ENCODE measurements around the gene PIK3CD. TPM values are rescaled to one million over a fixed set of nuclear protein-coding genes. Genes with fewer than 3 reads are reported as not detected.

Gene PIK3CD
- total and polyA plus RNA-seq, 2 donors (not counting 3 experiments of a cell fraction or from before 2014, with no cell fraction given), result 3.5 to 5.2 TPM

- Histone ChIP-seq H3K27me3 (ENCODE audit: control insufficient read depth in 2 of 2, insufficient read depth in 2 of 2, low read length in 2 of 2) (no peaks in the 10 kb centered on the region), H3K4me3 (replicated peaks in 1 of 3; ENCODE audit: insufficient read depth in 1 of 3, low read depth in 1 of 3, low read length in 3 of 3) (no peak overlapping the region), H3K4me2 (ENCODE audit: insufficient read depth, low read length) (no peak overlapping the region), H3K9ac (replicated peaks; ENCODE audit: extremely low read depth, insufficient read depth, low read length) (no peak overlapping the region), H3K4me1 (ENCODE audit: control insufficient read depth, extremely low read depth, insufficient read depth, low read length) (no peaks in the 10 kb centered on the region), H3K36me3 (ENCODE audit: control insufficient read depth in 2 of 2, extremely low read depth in 1 of 2, insufficient read depth in 2 of 2, low read length in 2 of 2) (peaks cover 9 to 50% of the 10 kb centered on the region in 2 experiments), H3K9me1 (replicated peaks; ENCODE audit: control insufficient read depth, extremely low read depth, insufficient read depth, low read length) (no peaks in the 10 kb centered on the region), H2AFZ (ENCODE audit: low read depth, low read length) (no peak overlapping the region), H3K9me3 (replicated peaks; ENCODE audit: control insufficient read depth, insufficient read depth, low read length) (no peaks in the 10 kb centered on the region), H4K20me1 (replicated peaks; ENCODE audit: control insufficient read depth, extremely low read depth, insufficient read depth, low read length) (no peaks in the 10 kb centered on the region), H3K27ac (ENCODE audit: insufficient read depth, low read depth, low read length) (no peak overlapping the region), H3K79me2 (ENCODE audit: control insufficient read depth, insufficient read depth, low read length) (no peaks in the 10 kb centered on the region)
- no peak for FAIRE-seq
- no peak for DNase-seq (ENCODE audit: low read depth, low spot score)
- no TSS peak for BruUV-seq (replicated peaks)
- ChIA-PET CTCF (no interaction called here), POLR2A (no interaction called here)
- dilution Hi-C loops (cut with MboI; ENCODE audit: extremely low pct_ligation_motif_present, low sequenced_read_pairs), result no loop called here
- intact Hi-C loops (cut with micrococcal nuclease), result no loop called here
- TF ChIP-seq GATA2 (IDR thresholded peaks at IDR 0.05; ENCODE audit: insufficient read depth, insufficient read length, low read depth, low read length), result no peak
Observed at GRCh38 chr1:9731561-9731960, 80.0 kb downstream of the PIK3CD start.

DNA sequence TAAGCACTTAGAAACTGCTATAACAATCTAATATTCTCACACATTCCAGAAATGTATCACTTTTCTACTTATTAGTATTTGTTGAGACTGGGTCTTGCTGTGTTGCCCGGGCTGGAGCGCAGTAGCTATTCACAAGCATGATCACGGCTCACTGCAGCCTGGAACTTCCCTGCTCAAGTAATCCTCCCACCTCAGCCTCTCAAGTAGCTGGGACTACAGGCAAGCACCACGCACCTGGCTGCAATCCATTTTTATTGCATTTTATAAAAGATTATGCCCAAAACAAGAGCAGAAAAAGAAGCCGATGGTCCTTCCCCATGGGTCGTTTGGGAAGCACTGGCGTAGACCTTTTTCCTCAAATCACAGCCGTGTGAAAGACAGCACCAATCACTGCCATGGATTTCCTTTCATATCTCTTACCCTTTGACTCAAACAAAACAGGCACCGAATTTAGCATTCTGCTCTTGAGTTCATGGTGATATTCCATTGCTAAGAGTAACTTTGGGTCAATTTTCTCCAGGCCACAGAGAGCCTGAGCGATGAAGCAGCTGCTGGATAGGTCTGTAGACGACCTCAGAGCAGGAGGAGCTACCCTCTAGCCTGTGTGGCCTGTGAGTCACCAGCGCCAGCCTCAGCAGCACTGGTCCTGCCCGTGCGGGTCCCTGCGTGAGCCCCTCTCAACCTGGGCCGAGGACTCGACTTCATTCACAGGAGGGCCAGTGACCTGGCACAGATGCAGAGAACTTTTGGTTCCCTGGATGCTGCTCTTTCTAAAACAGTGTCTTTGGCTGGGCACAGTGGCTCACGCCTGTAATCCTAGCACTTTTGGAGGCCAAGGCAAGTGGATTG is 80.8 kb downstream of the PIK3CD start:
- dilution Hi-C loops (cut with MboI; ENCODE audit: extremely low pct_ligation_motif_present, low sequenced_read_pairs), result no loop called here
- H3K36me3 ChIP-seq (ENCODE audit: control insufficient read depth in 2 of 2, extremely low read depth in 1 of 2, insufficient read depth in 2 of 2, low read length in 2 of 2), result peaks cover 9 to 53% of the 10 kb centered on the region in 2 experiments
- no peak for DNase-seq (ENCODE audit: low read depth, low spot score)

More for the DNA sequence above, 80.8 kb downstream of the PIK3CD start:
- H2AFZ ChIP-seq (ENCODE audit: low read depth, low read length), result no peak overlapping the region
- no peak overlapping the region for H3K27ac ChIP-seq (ENCODE audit: insufficient read depth, low read depth, low read length)
- H3K4me3 ChIP-seq (replicated peaks in 1 of 3; ENCODE audit: insufficient read depth in 1 of 3, low read depth in 1 of 3, low read length in 3 of 3), result no peak overlapping the region
- TF ChIP-seq CTCF (IDR thresholded peaks at IDR 0.05; ENCODE audit: extremely low read depth in 1 of 2, insufficient read depth in 1 of 2, low read depth in 1 of 2, low read length in 2 of 2) (no peak), MYC (IDR thresholded peaks at IDR 0.05; ENCODE audit: low read depth, low read length) (no peak), POLR2AphosphoS5 (IDR thresholded peaks at IDR 0.05; ENCODE audit: insufficient read depth, low read depth, low read length) (no peak), EZH2 (IDR thresholded peaks at IDR 0.05; ENCODE audit: borderline replicate concordance, low read depth, low read length, severe bottlenecking) (no peak), MAX (IDR thresholded peaks at IDR 0.05; ENCODE audit: insufficient read depth, insufficient read length) (no peak), FOS (IDR thresholded peaks at IDR 0.05; ENCODE audit: borderline replicate concordance, insufficient read depth, low read length) (no peak), GATA2 (IDR thresholded peaks at IDR 0.05; ENCODE audit: insufficient read depth, insufficient read length, low read depth, low read length) (no peak), POLR2A (IDR thresholded peaks at IDR 0.05; ENCODE audit: low read depth, low read length) (no peak), JUN (IDR thresholded peaks at IDR 0.05; ENCODE audit: borderline replicate concordance, insufficient read depth, insufficient read length, low read depth) (no peak)
- no peaks in the 10 kb centered on the region for H3K9me1 ChIP-seq (replicated peaks; ENCODE audit: control insufficient read depth, extremely low read depth, insufficient read depth, low read length)
- POLR2A ChIA-PET, result no interaction called here
- intact Hi-C loops (cut with micrococcal nuclease), result no loop called here
- CTCF ChIA-PET, result interaction anchor here (0.8 kb wide), 1 partner anchor 8 kb away, joined by 3 read pairs; no protein-coding TSS in a partner anchor
- FAIRE-seq, result no peak
- H3K9ac ChIP-seq (replicated peaks; ENCODE audit: extremely low read depth, insufficient read depth, low read length), result no peak overlapping the region
- no peaks in the 10 kb centered on the region for H3K4me1 ChIP-seq (ENCODE audit: control insufficient read depth, extremely low read depth, insufficient read depth, low read length)
- no TSS peak for BruUV-seq (replicated peaks)
- H3K9me3 ChIP-seq (replicated peaks; ENCODE audit: control insufficient read depth, insufficient read depth, low read length), result no peaks in the 10 kb centered on the region
- no peaks in the 10 kb centered on the region for H3K79me2 ChIP-seq (ENCODE audit: control insufficient read depth, insufficient read depth, low read length)
- no peaks in the 10 kb centered on the region for H3K27me3 ChIP-seq (ENCODE audit: control insufficient read depth in 2 of 2, insufficient read depth in 2 of 2, low read length in 2 of 2)
- H3K4me2 ChIP-seq (ENCODE audit: insufficient read depth, low read length), result no peak overlapping the region
- H4K20me1 ChIP-seq (replicated peaks; ENCODE audit: control insufficient read depth, extremely low read depth, insufficient read depth, low read length), result no peaks in the 10 kb centered on the region
